ENCODE measurements around the gene RNH1.

The RNH1 gene

GRCh38 chr11:533586-534395 is 26.7 kb upstream of the RNH1 start:
- peak overlapping the region; percentile 71 for H3K4me3 ChIP-seq (ENCODE audit: low read depth, low read length)
- in situ Hi-C loops (cut with HindIII; ENCODE audit: low sequenced_read_pairs): no loop called here
- DNase-seq (ENCODE audit: low read depth, low spot score): no peak
- TF ChIP-seq CTCF (IDR thresholded peaks at IDR 0.05; ENCODE audit: low read depth, low read length): no peak

DNA sequence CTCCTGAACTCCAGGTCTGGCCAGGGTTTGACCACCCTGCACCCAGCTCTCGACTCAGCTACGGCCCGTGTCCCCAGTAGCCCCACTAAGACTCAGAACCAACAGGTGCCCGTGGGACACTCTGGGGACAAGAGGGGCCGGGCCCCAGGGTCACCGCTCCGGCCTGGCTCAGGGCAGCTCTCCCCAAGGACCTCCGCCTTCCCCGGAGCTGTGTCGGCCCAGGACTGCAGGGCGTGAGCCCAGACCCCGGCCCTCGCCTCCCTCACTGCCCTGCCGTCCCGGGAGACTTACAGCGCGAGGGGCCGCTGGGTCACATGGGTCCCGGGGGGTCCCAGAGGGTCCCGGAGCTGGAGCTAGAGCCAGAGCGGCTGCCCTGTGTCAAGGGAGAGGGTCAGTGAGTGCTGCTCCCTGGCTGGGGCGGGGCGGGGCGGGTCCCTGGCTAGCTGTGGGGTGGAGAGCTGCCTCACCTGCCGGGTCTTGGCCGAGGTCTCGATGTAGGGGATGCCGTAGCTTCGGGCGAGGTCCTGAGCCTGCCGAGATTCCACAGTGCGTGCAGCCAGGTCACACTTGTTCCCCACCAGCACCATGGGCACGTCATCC is 26.0 kb upstream of the RNH1 start:
- H3K4me3 ChIP-seq (ENCODE audit: low read depth, low read length): no peak overlapping the region
- no peak for DNase-seq (ENCODE audit: low read depth, low spot score)
- TF ChIP-seq CTCF (IDR thresholded peaks at IDR 0.05; ENCODE audit: low read depth, low read length): no peak
- in situ Hi-C loops (cut with HindIII; ENCODE audit: low sequenced_read_pairs): no loop called here

DNA sequence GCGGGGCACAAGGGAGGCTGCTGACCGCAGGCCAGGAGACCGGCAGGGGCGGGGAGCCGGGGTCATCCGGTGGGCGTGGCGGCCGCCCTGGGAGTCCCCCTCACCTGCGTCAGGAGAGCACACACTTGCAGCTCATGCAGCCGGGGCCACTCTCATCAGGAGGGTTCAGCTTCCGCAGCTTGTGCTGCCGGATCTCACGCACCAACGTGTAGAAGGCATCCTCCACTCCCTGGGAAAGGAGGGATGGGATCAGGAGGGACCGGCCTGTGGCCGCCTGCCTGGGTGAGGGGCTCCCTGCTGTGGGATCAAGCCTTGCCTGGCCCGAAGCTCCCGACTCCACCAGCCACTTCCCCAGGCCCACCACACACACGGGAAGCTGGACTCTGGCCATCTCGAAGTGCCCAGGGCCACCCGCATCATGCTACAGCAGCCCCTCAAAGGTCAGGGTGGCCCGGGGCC is 25.5 kb upstream of the RNH1 start:
- in situ Hi-C loops (cut with HindIII; ENCODE audit: low sequenced_read_pairs): no loop called here
- TF ChIP-seq CTCF (IDR thresholded peaks at IDR 0.05; ENCODE audit: low read depth, low read length): no peak
- no peak for DNase-seq (ENCODE audit: low read depth, low spot score)
- H3K4me3 ChIP-seq (ENCODE audit: low read depth, low read length): no peak overlapping the region

- H3K4me3 ChIP-seq (ENCODE audit: low read depth, low read length): no peak overlapping the region
- TF ChIP-seq CTCF (IDR thresholded peaks at IDR 0.05; ENCODE audit: low read depth, low read length): no peak
- in situ Hi-C loops (cut with HindIII; ENCODE audit: low sequenced_read_pairs): no loop called here
- no peak for DNase-seq (ENCODE audit: low read depth, low spot score)
Measured at GRCh38 chr11:531919-532526, 25.0 kb upstream of the RNH1 start.

DNA sequence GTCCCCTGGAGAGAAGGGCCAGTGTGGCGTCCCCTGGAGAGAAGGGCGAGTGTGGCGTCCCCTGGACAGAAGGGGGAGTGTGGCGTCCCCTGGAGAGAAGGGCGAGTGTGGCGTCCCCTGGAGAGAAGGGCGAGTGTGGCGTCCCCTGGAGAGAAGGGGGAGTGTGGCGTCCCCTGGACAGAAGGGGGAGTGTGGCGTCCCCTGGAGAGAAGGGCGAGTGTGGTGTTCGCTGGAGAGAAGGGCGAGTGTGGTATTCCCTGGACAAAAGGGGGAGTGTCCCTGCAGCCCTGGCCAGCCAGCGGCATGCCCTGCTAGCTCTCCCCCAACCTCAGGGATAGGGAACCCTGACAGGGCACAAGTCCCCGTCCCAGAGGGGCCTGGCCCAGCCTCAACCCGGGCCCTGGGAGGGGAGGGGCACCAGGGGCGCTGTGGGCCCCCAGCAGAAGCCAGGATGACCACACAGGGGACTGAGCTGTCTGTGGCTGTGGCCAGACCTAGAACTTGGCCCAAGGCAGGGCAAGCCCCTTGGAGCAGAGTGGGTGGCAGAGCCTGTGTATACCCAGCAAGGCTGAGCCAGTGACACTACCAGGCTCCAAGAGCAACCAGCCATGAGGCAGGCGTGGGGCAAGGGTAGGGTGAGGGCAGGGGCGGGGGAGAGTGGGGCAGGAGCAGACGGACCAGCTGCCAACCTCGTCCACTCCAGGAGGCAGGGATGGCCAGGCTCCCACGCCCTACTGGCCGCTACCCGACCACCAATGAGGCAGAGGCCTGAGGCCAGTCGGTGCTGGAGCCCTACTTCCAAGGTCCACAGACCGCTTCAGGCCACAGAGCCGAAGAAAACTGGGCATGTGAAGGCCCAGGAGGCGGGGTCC is 24.2 kb upstream of the RNH1 start:
- in situ Hi-C loops (cut with HindIII; ENCODE audit: low sequenced_read_pairs): no loop called here
- no peak for DNase-seq (ENCODE audit: low read depth, low spot score)
- H3K4me3 ChIP-seq (ENCODE audit: low read depth, low read length): no peak overlapping the region
- no peak for TF ChIP-seq CTCF (IDR thresholded peaks at IDR 0.05; ENCODE audit: low read depth, low read length)

Measured in astrocyte of the spinal cord (primary cell).